A673 (cell line): Measurements from ENCODE around the gene CERS6. TPM values are rescaled to one million over a fixed set of nuclear protein-coding genes. Genes with fewer than 3 reads are reported as not detected.

ENCODE experiments used
- BruUV-seq: library from RNA; stranded (reverse); fragments of 400-500 nt; replicated peaks from 2 replicates; lab custom pipeline; 2021; lab: Mats Ljungman, UMichigan
- CTCF ChIA-PET: fragments of 300-600 bp; sonication (Branson Sonifier 250); formaldehyde crosslinking; loops from one replicate; lab custom pipeline; 2022; ENCODE audit warnings: antibody characterized with exemption; lab: Charles Lee
- POLR2A ChIA-PET: fragments of 300-600 bp; sonication (Branson Sonifier 250); formaldehyde crosslinking; loops from one replicate; lab custom pipeline; 2022; ENCODE audit warnings: antibody characterized with exemption; ENCODE audit not compliant: low non-redundant PET; lab: Charles Lee
- DNase-seq: peaks from one replicate; pipeline ENCODE4 v3.0.0-alpha.2; 2015; ENCODE audit warnings: low spot score
- H3K27ac ChIP-seq: fragments of 200-600 bp; sonication (generic); 2 replicates; pipeline ENCODE4 v1.5.1; 2016; ENCODE audit warnings: mixed run types, low read depth, mild to moderate bottlenecking, mixed read lengths, antibody characterized with exemption, low read length; ENCODE audit not compliant: poor library complexity, severe bottlenecking
- H3K27me3 ChIP-seq: fragments of 200-600 bp; sonication (generic); replicated peaks from 2 replicates; pipeline ENCODE4 v1.6.1; 2017; ENCODE audit warnings: mixed run types, low read depth, mild to moderate bottlenecking, mixed read lengths, antibody characterized with exemption, low read length; ENCODE audit not compliant: insufficient read depth, poor library complexity
- H3K36me3 ChIP-seq: fragments of 200-600 bp; sonication (generic); 2 replicates; pipeline ENCODE4 v1.6.1; 2016; ENCODE audit warnings: mixed run types, mild to moderate bottlenecking, mixed read lengths, antibody characterized with exemption, low read length; ENCODE audit not compliant: insufficient read depth, poor library complexity, severe bottlenecking
- H3K4me1 ChIP-seq: fragments of 200-600 bp; sonication (generic); 2 replicates; pipeline ENCODE4 v1.6.1; 2017; ENCODE audit warnings: mixed run types, mild to moderate bottlenecking, mixed read lengths, antibody characterized with exemption, low read length; ENCODE audit not compliant: insufficient read depth, poor library complexity, severe bottlenecking
- H3K4me3 ChIP-seq: fragments of 200-600 bp; sonication (generic); 2 replicates; pipeline ENCODE4 v1.5.1; 2016; ENCODE audit warnings: low read depth, mixed run types, mild to moderate bottlenecking, mixed read lengths, low read length; ENCODE audit not compliant: poor library complexity, severe bottlenecking
- H3K9me3 ChIP-seq: fragments of 200-600 bp; sonication (generic); 2 replicates; pipeline ENCODE4 v1.6.1; 2016; ENCODE audit warnings: mixed run types, low read depth, mild to moderate bottlenecking, mixed read lengths, antibody characterized with exemption, low read length; ENCODE audit not compliant: poor library complexity, severe bottlenecking
- EZH2 ChIP-seq: fragments of 200-600 bp; sonication (generic); IDR thresholded peaks from 2 replicates; pipeline ENCODE4 v1.6.1; 2017; ENCODE audit warnings: borderline replicate concordance, low read depth, mild to moderate bottlenecking, mixed read lengths, antibody characterized with exemption, low read length; ENCODE audit not compliant: poor library complexity, severe bottlenecking
- intact Hi-C: fragments of 100-400 bp; cut with micrococcal nuclease; formaldehyde crosslinking; loops from one replicate; pipeline ENCODE4 v1.10.0; 2022; ENCODE audit not compliant: unreplicated experiment
- total RNA-seq: library from RNA; stranded (reverse); gene quantifications from 2 replicates; pipeline ENCODE4 v1.2.3, GENCODE V29; 2021
- TF ChIP-seq, protein P1 (sequence below): fragments of 300-800, 200-600 bp; sonication (generic); conservative IDR thresholded peaks from 2 replicates; pipeline ENCODE4 v1.5.1; 2017; ENCODE audit warnings: low read depth, mild to moderate bottlenecking, antibody characterized with exemption, low read length, moderate library complexity, mixed read lengths

CERS6 gene
- total RNA-seq, 1 experiment from 2014 or later, result 12.4 TPM

DNA sequence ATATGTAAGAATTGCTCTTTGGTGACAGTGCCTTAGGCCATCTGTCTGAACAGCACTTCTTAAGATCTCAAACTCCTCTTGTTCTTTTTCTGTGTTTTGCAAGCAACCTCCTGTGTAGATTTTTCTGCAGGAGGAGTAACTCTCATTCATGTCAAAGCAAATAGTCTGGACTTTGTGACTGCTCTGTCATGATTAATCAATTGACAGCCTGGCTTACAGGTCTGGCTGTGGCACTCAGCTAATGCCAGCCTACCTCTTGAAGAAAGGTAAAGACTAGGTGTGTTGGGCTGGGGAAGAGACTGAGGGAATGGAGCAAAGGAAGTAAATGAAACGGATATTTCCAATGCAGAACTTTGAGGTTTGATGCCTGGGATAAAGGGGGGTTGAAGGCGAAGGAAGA lies 156.6 kb downstream of the CERS6 start:
- TF ChIP-seq, protein P1, sequence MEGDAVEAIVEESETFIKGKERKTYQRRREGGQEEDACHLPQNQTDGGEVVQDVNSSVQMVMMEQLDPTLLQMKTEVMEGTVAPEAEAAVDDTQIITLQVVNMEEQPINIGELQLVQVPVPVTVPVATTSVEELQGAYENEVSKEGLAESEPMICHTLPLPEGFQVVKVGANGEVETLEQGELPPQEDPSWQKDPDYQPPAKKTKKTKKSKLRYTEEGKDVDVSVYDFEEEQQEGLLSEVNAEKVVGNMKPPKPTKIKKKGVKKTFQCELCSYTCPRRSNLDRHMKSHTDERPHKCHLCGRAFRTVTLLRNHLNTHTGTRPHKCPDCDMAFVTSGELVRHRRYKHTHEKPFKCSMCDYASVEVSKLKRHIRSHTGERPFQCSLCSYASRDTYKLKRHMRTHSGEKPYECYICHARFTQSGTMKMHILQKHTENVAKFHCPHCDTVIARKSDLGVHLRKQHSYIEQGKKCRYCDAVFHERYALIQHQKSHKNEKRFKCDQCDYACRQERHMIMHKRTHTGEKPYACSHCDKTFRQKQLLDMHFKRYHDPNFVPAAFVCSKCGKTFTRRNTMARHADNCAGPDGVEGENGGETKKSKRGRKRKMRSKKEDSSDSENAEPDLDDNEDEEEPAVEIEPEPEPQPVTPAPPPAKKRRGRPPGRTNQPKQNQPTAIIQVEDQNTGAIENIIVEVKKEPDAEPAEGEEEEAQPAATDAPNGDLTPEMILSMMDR, result no peak
- TF ChIP-seq EZH2, result no peak
- no TSS peak for BruUV-seq
- H3K4me1 ChIP-seq, result no peaks in the 10 kb centered on the region
- no peaks in the 10 kb centered on the region for H3K27me3 ChIP-seq
- H3K4me3 ChIP-seq, result no peak overlapping the region
- ChIA-PET CTCF (no interaction called here), POLR2A (no interaction called here)
- intact Hi-C loops, result no loop called here
- no peak overlapping the region for H3K27ac ChIP-seq
- no peaks in the 10 kb centered on the region for H3K36me3 ChIP-seq
- no peak for DNase-seq
- H3K9me3 ChIP-seq, result no peaks in the 10 kb centered on the region

DNA sequence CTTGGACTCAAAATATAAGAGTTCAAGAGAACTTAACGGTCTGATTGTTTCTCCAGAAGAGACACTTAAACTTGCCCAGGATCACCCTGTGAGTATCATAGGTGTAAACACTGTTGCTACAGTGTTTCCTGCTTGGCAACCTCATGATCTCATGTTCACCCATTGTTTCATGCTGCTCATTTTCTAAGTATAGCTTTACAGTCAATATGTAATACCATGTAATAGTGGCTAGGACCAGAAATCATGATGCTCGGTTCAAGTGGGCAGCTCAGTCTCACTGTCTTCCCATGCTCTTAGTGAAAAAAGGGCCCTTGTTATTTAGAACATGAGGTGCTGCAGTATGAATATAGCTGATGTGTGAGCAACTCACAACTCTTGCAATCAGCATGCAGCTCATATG lies 157.5 kb downstream of the CERS6 start:
- POLR2A ChIA-PET, result no interaction called here
- BruUV-seq, result no TSS peak

DNA sequence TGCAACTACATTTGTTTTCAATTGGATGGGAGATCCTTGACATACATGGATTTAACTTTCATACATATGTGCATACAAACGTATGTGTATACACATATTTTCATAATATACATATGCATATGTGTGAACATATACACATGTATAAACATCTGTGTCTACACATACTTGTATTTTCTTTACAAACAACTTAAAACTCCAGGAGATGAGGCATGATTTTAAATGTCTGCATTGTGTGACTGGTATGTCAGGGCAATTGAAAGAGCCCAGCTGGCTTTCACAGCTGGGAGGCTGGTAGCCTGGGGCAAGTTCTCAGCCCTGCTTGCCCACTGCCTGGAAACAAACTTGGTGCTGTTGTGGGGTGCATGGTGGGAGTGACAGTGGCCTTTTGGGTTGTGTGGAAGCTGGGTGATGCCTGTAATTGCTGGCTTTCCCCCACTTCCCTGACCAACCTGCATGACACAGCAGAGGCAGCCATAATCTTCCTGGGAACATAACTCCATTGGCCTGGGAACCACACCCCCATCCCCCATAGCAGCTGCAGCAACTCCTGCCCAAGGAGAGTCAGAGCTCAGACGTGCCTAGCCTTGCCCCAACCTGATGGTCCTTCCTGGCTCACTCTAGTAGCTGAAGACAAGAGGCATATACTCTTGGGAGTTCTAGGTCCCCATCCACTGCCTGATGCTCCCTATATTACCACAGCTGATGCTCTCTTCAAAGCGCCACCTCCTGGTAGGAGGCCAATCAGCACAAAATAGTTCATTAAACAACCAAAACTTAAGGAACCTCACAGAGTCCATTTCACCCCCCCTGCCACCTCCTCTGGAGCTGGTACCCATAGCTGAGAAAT lies 158.3 kb downstream of the CERS6 start:
- no peaks in the 10 kb centered on the region for H3K36me3 ChIP-seq
- no peaks in the 10 kb centered on the region for H3K9me3 ChIP-seq
- TF ChIP-seq, protein P1, result peak; percentile 49
- no peak for TF ChIP-seq EZH2
- no peak overlapping the region for H3K4me3 ChIP-seq
- DNase-seq, result peak; percentile 45
- BruUV-seq, result no TSS peak
- H3K27ac ChIP-seq, result no peak overlapping the region
- no peaks in the 10 kb centered on the region for H3K27me3 ChIP-seq
- CTCF ChIA-PET, result interaction anchor here (0.5 to 0.9 kb wide), 2 partner anchors 77 to 269 kb away, joined by 3 read pairs; no protein-coding TSS in a partner anchor
- no peaks in the 10 kb centered on the region for H3K4me1 ChIP-seq
- intact Hi-C loops, result no loop called here
- POLR2A ChIA-PET, result no interaction called here

More for the DNA sequence above, 157.5 kb downstream of the CERS6 start:
- DNase-seq, result no peak
- Histone ChIP-seq H3K27me3 (no peaks in the 10 kb centered on the region), H3K4me1 (no peaks in the 10 kb centered on the region), H3K4me3 (no peak overlapping the region), H3K9me3 (no peaks in the 10 kb centered on the region), H3K36me3 (no peaks in the 10 kb centered on the region), H3K27ac (no peak overlapping the region)
- intact Hi-C loops, result no loop called here
- CTCF ChIA-PET, result no interaction called here
- TF ChIP-seq, protein P1, result no peak
- TF ChIP-seq EZH2, result no peak
